ENCODE results near the gene EP300. TPM values are rescaled to one million over a fixed set of nuclear protein-coding genes. Genes with fewer than 3 reads are reported as not detected.

The EP300 gene
- polyA plus RNA-seq, 1 donor from 2014 or later, result 13.9 TPM

GRCh38 chr22:41181349-41182241, 89.2 kb downstream of the EP300 start:
- TF ChIP-seq EZH2 (IDR thresholded peaks at IDR 0.05; ENCODE audit: borderline replicate concordance, insufficient read depth, low read length, poor library complexity, severe bottlenecking) (no peak), CTCF (IDR thresholded peaks at IDR 0.05; ENCODE audit: poor library complexity, severe bottlenecking) (no peak), POLR2AphosphoS5 (IDR thresholded peaks at IDR 0.05) (no peak), MXI1 (conservative IDR thresholded peaks at IDR 0.05; ENCODE audit: poor library complexity, severe bottlenecking) (no peak), REST (IDR thresholded peaks at IDR 0.05; ENCODE audit: borderline replicate concordance) (no peak), EP300 (conservative IDR thresholded peaks at IDR 0.05; ENCODE audit: poor library complexity, severe bottlenecking) (no peak), SMC3 (conservative IDR thresholded peaks at IDR 0.05; ENCODE audit: poor library complexity) (no peak), TAF1 (IDR thresholded peaks at IDR 0.05; ENCODE audit: low read depth) (no peak), RAD21 (conservative IDR thresholded peaks at IDR 0.05) (no peak)
- Histone ChIP-seq H3K4me2 (ENCODE audit: low read length) (no peak overlapping the region), H3F3A (ENCODE audit: insufficient read depth, low read length, poor library complexity, severe bottlenecking) (no peaks in the 10 kb centered on the region), H3K36me3 (ENCODE audit: insufficient read depth, low read length) (no peaks in the 10 kb centered on the region), H2AFZ (ENCODE audit: low read depth, low read length) (no peak overlapping the region), H3K9ac (ENCODE audit: low read length) (no peak overlapping the region), H3K79me2 (replicated peaks; ENCODE audit: insufficient read depth, low read length) (no peaks in the 10 kb centered on the region), H3K27ac (ENCODE audit: low read length) (no peak overlapping the region), H3K9me3 (ENCODE audit: low read length) (no peaks in the 10 kb centered on the region), H4K20me1 (ENCODE audit: insufficient read depth) (no peaks in the 10 kb centered on the region), H3K27me3 (ENCODE audit: insufficient read depth, low read depth, low read length) (no peaks in the 10 kb centered on the region), H3K9me2 (ENCODE audit: insufficient read depth, low read length) (no peaks in the 10 kb centered on the region), H3K4me3 (ENCODE audit: low read length) (no peak overlapping the region)

GRCh38 chr22:41184679-41185078, 92.3 kb downstream of the EP300 start:
- no peaks in the 10 kb centered on the region for H3K9me2 ChIP-seq (ENCODE audit: insufficient read depth, low read length)
- H3K4me2 ChIP-seq (ENCODE audit: low read length), result no peak overlapping the region
- H3K9ac ChIP-seq (ENCODE audit: low read length), result no peak overlapping the region
- no peaks in the 10 kb centered on the region for H3K36me3 ChIP-seq (ENCODE audit: insufficient read depth, low read length)
- no peaks in the 10 kb centered on the region for H3K79me2 ChIP-seq (replicated peaks; ENCODE audit: insufficient read depth, low read length)
- no peaks in the 10 kb centered on the region for H3F3A ChIP-seq (ENCODE audit: insufficient read depth, low read length, poor library complexity, severe bottlenecking)
- no peaks in the 10 kb centered on the region for H3K9me3 ChIP-seq (ENCODE audit: low read length)
- H4K20me1 ChIP-seq (ENCODE audit: insufficient read depth), result no peaks in the 10 kb centered on the region
- no peak overlapping the region for H3K27ac ChIP-seq (ENCODE audit: low read length)
- H2AFZ ChIP-seq (ENCODE audit: low read depth, low read length), result no peak overlapping the region
- TF ChIP-seq EP300 (conservative IDR thresholded peaks at IDR 0.05; ENCODE audit: poor library complexity, severe bottlenecking), result no peak
- no peak for TF ChIP-seq EZH2 (IDR thresholded peaks at IDR 0.05; ENCODE audit: borderline replicate concordance, insufficient read depth, low read length, poor library complexity, severe bottlenecking)
- TF ChIP-seq TAF1 (IDR thresholded peaks at IDR 0.05; ENCODE audit: low read depth), result no peak
- TF ChIP-seq RAD21 (conservative IDR thresholded peaks at IDR 0.05), result no peak
- TF ChIP-seq CTCF (IDR thresholded peaks at IDR 0.05; ENCODE audit: poor library complexity, severe bottlenecking), result no peak
- TF ChIP-seq MXI1 (conservative IDR thresholded peaks at IDR 0.05; ENCODE audit: poor library complexity, severe bottlenecking), result no peak
- TF ChIP-seq REST (IDR thresholded peaks at IDR 0.05; ENCODE audit: borderline replicate concordance), result no peak
- TF ChIP-seq SMC3 (conservative IDR thresholded peaks at IDR 0.05; ENCODE audit: poor library complexity), result no peak
- TF ChIP-seq POLR2AphosphoS5 (IDR thresholded peaks at IDR 0.05), result no peak
- no peak overlapping the region for H3K4me3 ChIP-seq (ENCODE audit: low read length)
- no peaks in the 10 kb centered on the region for H3K27me3 ChIP-seq (ENCODE audit: insufficient read depth, low read depth, low read length)
